Measurements from ENCODE around the gene DRAM2. TPM values are rescaled to one million over a fixed set of nuclear protein-coding genes. Genes with fewer than 3 reads are reported as not detected.
"Not testable (repeated sequence)": the region's sequence is repeated elsewhere in the genome, so short reads cannot be mapped to it uniquely, and the experiment has no call there.

Gene DRAM2
- total RNA-seq, 2 donors from 2014 or later, result 73.3 to 89.4 TPM

DNA sequence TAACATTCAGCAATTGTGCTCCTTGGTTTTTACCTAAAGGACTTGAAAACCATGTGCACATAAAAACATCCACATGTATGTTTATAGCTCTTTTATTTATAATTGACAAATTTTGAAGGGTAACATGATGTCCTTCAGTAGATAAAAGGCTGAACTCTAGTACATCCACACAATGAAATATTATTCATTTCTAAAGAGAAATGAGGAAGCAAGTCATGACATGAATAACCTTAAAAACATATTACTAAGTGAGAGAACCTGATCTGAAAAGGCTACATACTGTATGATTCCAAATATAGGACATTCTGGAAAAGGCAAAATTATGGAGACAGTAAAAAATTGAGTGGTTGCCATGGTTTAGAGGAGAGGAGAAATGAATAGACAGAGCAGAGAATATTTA is 50.3 kb downstream of the DRAM2 start:
- DNase-seq, result no peak
- Mint-ChIP-seq H3K36me3 (ENCODE audit: insufficient read depth in 2 of 2) (no peaks in the 10 kb centered on the region), H3K27me3 (ENCODE audit: low read depth) (peaks cover 12% of the 10 kb centered on the region), H3K9me3 (peaks cover 2 to 4% of the 10 kb centered on the region in 2 donors), H3K27ac (no peak overlapping the region), H3K4me3 (no peak overlapping the region), H3K4me1 (ENCODE audit: low read depth) (no peaks in the 10 kb centered on the region)
- ATAC-seq (replicated peaks in 1 of 2), result no peak

DNA sequence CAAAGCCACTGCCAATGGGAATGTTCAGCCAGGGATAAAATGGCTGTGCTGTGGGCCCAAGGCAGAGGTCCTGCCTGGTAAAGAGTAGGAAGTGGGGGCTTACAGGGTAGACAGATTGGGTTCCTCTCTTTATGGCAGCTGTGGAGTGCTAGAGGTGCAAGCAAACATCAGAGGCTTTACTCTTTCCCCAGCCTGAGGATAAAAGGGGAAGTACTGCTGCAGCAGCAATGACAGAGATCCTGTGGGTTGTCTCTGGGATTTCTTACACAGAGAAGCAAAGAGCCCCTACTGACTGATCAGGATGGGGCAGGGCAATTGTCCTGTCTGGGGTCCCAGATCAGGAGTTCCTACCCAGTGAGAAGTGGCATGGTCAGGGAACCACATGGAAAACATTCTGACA is 54.2 kb downstream of the DRAM2 start:
- Mint-ChIP-seq H3K4me1 (ENCODE audit: low read depth) (no peaks in the 10 kb centered on the region), H3K9me3 (peaks cover 0 to 6% of the 10 kb centered on the region in 2 donors), H3K4me3 (no peak overlapping the region), H3K27ac (no peak overlapping the region), H3K27me3 (ENCODE audit: low read depth) (peaks cover 12% of the 10 kb centered on the region), H3K36me3 (ENCODE audit: insufficient read depth in 2 of 2) (no peaks in the 10 kb centered on the region)
- ATAC-seq (replicated peaks in 1 of 2) (no peak), DNase-seq (no peak)

DNA sequence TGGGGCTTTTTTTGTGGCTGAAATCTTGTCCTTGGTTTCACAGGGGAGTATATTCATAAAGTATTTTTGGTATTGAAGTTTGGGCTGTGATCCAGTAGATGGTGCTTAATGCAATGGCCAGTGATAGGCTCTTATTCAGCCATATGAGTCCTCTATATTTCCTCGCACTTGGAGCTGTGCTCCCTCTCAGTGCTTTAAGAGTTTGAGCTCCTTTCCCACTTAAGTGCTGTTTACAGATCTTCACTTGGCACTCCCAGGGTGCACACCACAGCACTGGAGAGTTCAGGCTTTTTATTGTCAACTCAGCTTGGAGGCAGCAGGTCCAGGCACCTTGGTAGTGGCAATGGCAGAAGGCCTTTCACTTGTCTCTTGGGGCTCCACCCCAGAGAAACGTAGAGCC is 54.9 kb downstream of the DRAM2 start:
- Mint-ChIP-seq H3K9me3 (peaks cover 1 to 8% of the 10 kb centered on the region in 2 donors), H3K4me1 (ENCODE audit: low read depth) (no peaks in the 10 kb centered on the region), H3K27ac (no peak overlapping the region), H3K4me3 (no peak overlapping the region), H3K27me3 (ENCODE audit: low read depth) (peaks cover 12% of the 10 kb centered on the region), H3K36me3 (ENCODE audit: insufficient read depth in 2 of 2) (peaks cover 0 to 2% of the 10 kb centered on the region in 2 donors)
- ATAC-seq (replicated peaks in 1 of 2) (no peak), DNase-seq (no peak)

DNA sequence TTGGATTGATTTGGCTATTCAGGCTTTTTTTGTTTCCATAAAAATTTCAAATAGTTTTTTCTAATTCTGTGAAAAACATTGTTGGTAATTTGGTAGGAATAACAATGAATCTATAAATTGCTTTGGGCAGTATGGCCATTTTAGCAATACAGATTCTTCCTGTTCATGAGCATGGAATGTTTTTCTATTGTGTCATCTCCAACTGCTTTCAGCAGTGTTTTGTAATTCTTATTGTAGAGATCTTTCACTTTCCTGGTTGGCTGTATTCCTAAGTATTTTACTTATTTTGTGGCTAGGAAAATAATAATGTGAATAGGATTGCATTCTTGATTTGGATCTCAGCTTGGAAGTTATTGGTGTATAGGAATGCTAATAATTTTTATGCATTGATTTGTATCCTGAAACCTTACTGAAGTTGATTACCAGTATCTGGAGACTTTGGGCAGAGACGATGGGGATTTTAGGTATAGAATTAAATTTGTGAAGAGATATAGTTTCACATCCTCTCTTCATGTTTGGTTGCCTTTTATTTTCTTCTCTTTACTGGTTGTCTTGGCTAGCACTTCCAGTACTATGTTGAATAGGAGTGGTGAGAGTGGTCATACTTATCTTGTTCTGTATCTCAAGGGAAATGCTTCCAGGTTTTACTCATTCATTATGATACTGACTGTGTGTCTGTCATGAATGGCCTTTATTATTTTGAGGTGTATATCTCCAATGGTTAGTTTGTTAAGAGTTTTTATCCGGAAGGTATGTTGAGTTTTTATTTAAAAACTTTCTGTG is 57.3 kb downstream of the DRAM2 start:
- H3K27ac Mint-ChIP-seq, result no peak overlapping the region
- peaks cover 2 to 5% of the 10 kb centered on the region in 2 donors for H3K36me3 Mint-ChIP-seq (ENCODE audit: insufficient read depth in 2 of 2)
- DNase-seq, result no peak
- no peak for ATAC-seq (replicated peaks in 1 of 2)
- H3K27me3 Mint-ChIP-seq (ENCODE audit: low read depth), result peaks cover 5% of the 10 kb centered on the region
- no peak overlapping the region for H3K4me3 Mint-ChIP-seq
- peaks cover 3 to 9% of the 10 kb centered on the region in 2 donors for H3K9me3 Mint-ChIP-seq
- no peaks in the 10 kb centered on the region for H3K4me1 Mint-ChIP-seq (ENCODE audit: low read depth)

DNA sequence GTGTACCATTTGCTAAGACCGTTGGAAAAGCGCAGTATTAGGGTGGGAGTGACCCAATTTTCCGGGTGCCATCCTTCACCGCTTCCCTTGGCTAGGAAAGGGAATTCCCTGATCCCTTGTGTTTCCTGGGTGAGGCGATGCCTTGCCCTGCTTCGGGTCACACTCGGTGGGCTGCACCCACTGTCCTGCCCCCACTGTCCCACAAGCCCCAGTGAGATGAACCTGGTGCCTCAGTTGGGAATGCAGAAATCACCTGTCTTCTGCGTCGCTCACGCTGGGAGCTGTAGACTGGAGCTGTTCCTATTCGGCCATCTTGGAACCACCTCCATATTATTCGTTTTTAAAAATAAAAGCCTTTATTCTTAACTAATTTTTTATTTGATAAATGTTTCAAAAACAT is 60.6 kb downstream of the DRAM2 start:
- not testable (repeated sequence) for H3K27ac Mint-ChIP-seq; H3K27me3 Mint-ChIP-seq (ENCODE audit: low read depth); ATAC-seq (replicated peaks in 1 of 2); H3K36me3 Mint-ChIP-seq (ENCODE audit: insufficient read depth in 2 of 2); H3K4me1 Mint-ChIP-seq (ENCODE audit: low read depth); H3K4me3 Mint-ChIP-seq; DNase-seq
- H3K9me3 Mint-ChIP-seq, result peaks cover 8 to 12% of the 10 kb centered on the region in 2 donors

DNA sequence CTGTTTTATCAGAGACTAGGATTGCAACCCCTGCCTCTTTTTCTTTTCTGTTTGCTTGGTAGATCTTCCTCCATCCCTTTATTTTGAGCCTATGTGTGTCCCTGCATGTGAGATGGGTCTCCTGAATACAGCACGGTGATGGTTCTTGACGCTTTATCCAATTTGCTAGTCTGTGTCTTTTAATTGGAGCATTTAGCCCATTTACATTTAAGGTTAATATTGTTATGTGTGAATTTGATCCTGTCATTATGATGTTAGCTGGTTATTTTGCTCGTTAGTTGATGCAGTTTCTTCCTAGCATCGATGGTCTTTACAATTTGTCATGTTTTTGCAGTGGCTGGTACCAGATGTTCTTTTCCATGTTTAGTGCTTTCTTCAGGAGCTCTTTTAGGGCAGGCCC is 62.6 kb downstream of the DRAM2 start:
- not testable (repeated sequence) for H3K4me3 Mint-ChIP-seq; H3K36me3 Mint-ChIP-seq (ENCODE audit: insufficient read depth in 2 of 2); DNase-seq; H3K27ac Mint-ChIP-seq; ATAC-seq (replicated peaks in 1 of 2); H3K9me3 Mint-ChIP-seq; H3K27me3 Mint-ChIP-seq (ENCODE audit: low read depth); H3K4me1 Mint-ChIP-seq (ENCODE audit: low read depth)

Other genes starting within 250 kb of the DRAM2 start
- 10 to 100 TPM; 28.5 to 30.0 TPM for gene LRIF1, start 176.2 kb downstream of the DRAM2 start, total RNA-seq
- 10 to 100 TPM; 44.5 to 50.4 TPM for gene CEPT1, start 130 bp upstream of the DRAM2 start, total RNA-seq
- gene DENND2D, start 60.6 kb upstream of the DRAM2 start, total RNA-seq, result 100 to 1,000 TPM; 134 to 165 TPM
- gene CHI3L2, start 87.6 kb upstream of the DRAM2 start, total RNA-seq, result 10 to 100 TPM in 1 of 2 donors, 1 to 10 TPM in 1; 9.0 to 10.6 TPM
- gene CHIA, start 150.8 kb upstream of the DRAM2 start, total RNA-seq, result not detected

Data from activated T-cell treated with anti-CD3 and anti-CD28 coated beads, Interleukin-2, amount 50 U/mL, for 72 hours (primary cell).